Measurements from ENCODE around the gene TERB1.

TERB1 gene

DNA sequence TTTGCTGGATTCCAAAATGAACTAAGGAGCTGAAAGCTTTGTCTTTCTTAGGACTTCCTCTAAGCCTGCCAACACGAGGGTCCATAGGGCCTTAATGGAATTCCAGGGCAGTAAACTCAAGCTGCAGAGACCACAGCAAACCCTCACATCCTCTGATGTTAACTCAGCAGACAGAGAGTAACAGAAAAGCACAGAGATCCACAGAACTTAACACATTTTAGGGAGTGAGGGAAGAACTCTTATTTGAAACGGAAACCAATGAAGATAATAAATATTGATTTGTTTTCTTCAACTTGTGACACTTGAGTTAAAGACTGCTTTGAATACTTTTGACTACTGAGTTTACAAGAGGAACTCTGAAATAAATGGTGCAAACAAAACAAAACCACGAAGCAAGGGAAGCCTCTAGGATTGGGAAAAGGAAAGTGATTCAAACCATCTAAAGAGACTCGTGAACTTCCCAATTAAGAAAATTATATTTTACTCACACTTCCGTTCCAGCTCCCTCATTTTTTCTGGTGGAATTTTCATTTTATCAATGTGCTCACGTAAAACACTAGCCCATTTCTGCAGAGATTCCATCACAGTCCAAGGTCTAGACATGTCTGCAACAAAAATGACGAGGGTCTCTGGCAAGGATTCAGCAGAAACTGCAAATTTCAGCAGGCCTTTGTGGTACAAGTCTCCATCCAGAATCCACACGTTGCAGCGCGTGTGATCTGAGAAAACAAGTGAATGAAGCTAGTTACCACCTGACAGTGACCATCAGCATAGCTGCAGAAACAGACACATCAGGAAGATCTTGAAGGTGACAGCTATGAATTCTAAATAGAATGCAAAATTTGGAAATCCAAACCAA is 59.2 kb downstream of the TERB1 start:
- no peak for DNase-seq

DNA sequence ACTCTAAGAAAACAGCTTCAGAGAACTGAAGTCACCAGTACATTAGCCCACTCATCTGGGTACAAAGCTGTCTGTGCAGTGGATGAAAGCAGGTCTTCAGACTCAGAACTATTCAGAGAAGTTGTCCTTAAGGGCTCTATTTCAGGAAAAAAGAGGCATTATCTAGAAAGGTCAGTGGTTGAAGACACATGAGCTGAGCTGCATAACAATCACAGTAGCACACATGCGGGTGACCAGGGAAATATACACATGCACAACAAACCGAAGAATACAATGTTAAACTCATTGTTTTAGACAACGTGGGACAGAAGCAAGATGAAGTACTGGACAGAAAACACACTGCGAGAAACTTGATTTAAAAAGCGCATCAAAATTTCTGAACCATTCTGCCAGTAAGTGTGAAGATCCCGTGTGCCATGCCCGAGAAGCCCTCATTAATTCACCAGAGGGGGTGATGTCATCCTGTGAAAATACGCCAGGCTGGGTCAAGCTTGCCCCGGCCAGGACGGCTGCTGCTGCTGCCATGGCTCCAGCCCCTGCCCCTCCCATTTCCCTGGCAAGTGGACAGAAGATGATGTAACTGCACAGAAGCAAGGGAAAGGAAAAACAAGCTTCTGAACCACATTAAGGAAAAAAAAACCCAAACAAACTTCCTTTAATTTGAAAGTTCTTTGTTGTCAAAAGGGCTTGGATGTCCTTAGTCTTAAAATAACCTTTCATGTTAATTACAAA is 60.0 kb downstream of the TERB1 start:
- peak; percentile 13 for DNase-seq

DNA sequence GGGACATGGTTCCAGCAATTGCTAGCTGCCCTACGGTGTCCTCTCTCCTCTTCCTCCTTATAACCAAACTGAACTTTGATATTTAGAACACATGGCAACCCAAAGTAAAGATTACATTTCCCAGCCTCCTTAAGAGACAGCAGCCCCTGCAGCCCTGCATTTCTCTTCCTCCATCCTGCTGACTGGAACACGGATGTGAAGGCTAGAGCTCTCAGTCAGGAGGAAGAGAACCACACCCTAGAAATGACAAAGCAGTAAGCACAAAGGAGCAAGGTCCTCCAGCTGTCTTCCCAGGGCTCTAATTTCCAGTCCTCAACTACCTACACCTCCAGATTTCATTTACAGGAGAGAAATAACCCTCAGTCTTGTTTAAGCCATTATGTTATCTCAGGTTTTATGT is 60.9 kb downstream of the TERB1 start:
- DNase-seq, result peak; percentile 51

DNA sequence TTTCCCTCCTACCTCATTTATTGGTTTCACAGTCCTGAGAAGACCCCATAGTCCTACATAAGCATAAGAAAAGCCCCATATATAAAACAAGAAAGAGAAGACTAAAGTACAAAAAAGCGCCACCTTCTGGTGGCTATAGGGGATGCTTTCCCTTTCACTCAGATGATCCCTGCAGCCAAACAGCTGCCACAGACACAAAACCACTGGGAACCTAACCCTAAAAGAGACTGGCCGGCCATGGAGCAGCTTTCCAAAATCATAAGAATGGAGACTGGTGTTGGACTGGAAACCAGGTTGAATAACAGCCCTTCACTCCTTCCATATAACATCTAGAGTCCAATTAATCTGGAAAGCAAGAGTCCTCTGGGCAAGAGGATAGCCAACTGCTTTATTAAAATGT is 61.4 kb downstream of the TERB1 start:
- peak; percentile 74 for DNase-seq

DNA sequence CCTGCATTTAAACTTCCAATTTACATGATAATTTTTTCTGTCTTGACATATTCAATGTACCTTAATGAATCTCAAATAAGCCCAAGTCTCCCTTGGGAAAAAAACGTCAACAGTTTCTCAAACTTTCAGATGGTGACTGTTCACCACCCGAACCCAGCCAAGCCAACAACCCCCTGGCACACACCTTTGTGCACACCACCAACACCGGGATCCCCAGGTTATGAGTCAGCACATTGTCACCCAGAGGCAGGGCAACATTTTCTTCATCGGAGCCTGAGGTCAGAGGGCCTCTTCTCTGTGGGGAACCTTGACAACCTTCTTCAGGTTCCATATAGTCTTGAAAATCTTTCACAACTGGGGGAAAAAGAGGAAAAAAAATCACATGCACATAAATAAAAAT is 65.5 kb downstream of the TERB1 start:
- no peak for DNase-seq

DNA sequence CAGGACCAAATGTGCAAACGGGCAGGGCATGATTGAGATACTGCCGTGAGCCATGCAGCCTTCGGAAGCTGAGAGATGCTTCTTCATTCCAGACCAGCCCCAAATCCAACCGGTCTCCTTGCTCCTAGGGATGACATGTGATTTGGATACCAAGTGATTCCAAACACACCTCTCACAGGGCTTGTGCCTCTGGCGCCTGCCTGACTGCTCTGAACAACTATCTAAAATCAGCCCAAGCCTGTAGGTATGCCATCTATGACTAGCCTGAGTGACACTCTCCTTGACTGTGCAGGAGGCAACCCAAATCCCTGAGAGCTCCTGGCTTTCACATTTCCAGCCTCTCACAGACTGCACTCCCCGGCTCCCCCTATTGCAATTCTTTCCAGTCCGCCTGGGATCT is 70.3 kb downstream of the TERB1 start:
- no peak for DNase-seq

DNA sequence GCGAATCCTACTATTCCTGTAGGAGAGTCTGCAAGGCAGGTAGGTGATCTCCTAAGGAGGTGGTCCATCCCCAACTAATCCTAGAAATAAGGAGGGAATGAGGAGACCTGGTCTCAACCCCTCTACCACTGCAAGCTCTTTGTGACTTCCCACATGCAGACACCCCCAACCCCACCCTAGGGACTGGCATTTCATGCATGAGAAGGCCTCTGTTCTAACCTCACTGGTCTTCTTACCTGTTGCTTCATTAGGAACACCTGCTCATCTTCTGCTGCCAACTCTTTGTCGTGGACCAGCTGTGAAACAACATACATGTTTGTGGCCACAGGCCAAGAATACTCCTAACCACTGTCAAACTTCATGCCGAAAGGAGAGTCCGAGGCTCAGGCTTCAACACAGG is 72.6 kb downstream of the TERB1 start:
- DNase-seq, result no peak

DNA sequence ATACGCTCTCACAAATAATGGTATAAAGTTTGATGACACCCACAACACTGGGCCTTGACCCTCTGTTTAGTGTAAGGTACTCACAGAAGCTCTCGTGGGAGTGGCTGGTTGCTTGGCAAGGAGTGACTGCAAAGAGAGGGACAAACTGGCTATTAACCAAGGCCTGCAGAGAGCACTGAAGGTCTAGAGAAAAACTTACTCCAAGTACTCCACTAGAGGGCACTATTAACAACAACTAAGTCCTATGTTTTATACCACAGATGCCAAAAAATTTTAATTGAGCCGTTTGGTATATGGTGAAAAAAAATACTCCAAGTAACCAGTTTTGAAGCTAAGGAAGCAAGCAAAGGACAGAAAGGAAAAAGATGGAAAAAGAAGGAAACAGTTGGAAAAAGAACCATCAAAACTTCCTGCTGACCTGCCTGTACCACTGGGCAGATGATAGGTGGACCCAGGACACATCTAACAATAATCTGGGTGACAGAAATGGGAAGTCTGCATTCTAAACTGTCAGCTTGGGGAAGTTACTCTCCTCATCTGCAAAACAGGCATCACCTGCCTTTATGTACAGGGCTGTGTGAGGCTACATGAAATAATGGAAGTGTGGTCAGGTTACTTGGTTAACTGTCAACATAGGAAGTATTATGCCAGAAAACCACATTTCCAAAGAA is 73.1 kb downstream of the TERB1 start:
- DNase-seq, result peak; percentile 91

DNA sequence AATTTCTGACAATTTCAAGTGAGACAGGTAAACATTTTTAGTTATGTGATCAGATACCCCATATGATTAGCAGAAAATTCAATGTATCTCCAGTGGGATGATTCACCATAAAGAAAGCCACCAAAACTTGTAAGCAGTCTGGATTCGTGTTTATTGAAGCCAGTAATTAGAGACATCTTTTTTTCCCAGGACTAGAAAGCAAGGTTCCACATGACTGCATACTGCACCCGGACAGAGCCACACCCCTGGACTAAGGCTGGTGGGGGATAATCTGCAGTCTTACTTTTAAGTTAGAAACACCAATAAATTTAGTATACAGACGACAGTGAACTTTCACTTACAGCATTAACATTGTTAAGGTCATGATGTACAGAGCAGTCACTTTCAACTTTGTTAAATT is 80.6 kb downstream of the TERB1 start:
- DNase-seq, result no peak

DNA sequence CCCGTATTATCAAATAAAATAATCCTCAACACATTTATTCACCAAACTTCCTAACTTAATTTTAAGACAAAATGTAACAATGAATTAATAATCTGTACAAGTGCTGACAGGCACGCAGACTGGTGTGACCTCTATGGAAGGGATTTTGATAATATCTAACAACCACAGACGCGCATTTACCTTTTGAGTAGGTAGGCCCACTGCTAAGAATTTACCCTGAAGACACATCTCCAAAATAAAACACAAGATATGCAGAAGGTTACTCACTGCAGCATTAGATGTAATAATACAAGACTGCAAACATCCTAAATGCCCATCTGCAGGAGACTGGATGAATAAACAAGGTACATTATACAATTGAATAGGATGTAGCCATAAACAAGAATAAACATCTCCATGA is 82.1 kb downstream of the TERB1 start:
- DNase-seq, result no peak

DNA sequence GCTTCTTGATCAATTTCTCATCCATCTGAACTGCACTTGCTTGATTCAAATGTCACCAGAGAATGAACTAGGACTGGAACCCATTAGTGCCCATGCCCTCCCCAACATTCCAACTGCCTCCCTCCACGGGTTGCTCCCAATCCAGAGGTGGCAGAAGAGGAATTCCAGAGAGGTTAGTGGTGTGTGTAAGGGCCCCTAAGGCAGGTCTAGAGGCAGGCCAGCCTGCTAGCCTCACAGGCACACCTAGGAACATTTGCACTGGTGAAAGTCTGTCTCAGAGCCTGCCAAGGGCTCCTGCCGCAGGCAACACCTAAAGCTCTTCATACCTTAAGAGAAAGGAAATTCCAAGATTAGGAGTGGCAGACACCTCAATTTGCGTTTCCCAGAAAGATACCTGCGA is 83.6 kb downstream of the TERB1 start:
- no peak for DNase-seq

DNA sequence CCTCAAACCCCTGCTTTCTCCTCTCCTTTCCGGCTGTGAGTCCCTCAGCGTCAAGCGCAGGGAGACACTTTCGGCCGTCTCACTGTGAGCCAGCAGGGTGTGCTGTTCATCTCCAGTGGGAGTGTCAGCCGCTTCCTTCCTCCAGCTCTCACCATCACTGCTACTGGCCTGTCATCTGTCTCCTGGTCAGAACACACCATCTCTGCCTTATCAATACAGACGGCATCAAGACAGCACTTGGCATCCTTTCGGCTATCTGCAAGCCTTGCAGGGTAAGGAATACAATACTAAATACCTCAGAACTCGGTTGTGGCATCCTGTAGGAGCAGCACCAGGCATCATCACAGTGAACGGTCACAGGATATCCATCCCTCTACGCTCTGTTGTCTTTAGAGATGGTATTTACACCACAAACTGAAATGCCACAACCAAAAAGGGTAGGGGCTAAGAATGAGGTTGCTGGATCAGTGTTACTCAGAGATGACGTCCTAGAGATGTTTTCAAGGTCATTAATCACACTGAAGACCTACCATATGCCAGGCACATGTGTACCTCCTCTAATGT is 84.2 kb downstream of the TERB1 start:
- DNase-seq, result peak; percentile 72

DNA sequence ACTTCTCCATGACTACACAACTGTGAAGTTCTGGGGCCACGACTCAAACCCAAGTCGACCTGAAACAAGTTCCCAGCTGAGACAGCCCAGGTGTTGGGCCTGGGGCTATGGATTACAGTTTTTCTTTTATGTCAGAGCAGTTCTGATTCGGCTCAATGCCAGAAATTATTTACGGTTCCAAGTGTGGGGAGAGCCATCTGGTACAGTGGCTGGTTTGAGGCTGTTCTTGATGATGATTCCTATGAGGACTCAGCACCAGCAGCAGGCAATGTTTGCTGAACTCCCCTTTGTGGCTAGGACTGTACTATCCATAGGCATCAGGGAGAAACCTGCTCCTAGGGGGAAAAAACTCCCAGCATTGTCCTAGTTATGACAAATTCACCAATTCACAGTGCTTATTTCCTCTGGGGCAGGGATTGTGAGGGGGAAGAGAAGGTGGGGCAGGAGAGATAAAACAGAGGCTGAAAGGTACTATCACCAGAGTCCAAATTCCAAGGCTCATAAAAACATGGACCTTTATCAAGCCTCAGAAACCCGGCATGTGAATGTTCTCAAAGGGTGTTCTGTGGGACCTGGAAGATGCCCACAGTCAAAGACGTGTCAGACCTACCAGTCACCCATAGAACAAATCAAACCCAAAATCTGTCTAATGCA is 86.6 kb downstream of the TERB1 start:
- no peak for DNase-seq

DNA sequence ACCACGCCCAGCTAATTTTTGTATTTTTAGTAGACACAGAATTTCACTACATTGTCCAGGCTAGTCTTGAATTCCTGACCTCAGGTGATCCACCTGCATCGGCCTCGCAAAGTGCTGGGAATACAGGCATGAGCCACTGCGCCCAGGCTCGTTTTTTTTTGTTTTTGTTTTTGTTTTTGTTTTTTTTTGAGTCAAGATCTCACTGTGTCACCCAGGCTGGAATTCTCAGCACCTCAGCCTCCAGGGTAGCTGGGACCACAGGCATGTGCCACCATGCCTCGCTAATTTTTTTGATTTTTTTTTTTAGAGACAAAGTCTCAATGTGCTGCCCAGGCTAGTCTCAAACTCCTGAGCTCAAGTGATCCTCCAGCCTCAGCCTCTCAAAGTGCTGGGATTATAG is 87.3 kb downstream of the TERB1 start:
- DNase-seq, result no peak

DNA sequence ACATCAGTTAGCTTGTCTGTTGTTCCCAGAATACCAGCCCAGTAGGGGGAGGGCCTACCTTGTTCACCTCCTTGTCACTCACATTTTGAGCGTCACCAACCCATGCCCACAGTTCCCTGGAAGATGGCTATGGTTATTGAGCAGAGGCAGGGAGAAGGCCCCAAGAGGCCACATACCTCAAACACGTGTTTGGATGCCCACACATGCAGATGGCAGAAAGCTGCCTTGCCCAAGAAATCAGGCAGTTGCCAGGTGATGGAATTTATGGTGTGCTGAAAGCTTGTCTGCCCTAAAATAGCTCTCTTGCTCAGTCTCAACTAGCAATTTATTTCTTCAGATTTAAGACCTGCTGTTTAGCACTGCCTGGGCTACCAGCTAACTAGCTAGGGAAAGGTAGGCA is 88.3 kb downstream of the TERB1 start:
- DNase-seq, result no peak

DNA sequence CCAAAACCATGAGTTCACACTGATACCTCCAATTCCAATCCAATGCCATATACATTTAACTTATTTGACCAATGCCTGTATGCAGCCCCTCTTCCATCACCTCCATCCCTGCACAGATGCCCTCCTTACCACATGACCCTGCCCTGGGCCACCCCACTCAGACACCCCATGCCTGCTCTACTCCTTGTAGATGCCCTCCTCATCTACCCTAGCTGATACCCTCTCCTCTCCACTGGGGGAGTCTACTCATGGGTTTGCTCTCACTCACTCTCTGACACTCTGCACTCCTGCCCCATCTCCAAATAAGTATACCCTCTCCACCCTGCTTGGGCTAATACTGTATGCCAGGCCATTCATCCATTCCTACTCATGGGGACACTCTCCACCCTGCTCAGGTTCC is 88.9 kb downstream of the TERB1 start:
- no peak for DNase-seq

DNA sequence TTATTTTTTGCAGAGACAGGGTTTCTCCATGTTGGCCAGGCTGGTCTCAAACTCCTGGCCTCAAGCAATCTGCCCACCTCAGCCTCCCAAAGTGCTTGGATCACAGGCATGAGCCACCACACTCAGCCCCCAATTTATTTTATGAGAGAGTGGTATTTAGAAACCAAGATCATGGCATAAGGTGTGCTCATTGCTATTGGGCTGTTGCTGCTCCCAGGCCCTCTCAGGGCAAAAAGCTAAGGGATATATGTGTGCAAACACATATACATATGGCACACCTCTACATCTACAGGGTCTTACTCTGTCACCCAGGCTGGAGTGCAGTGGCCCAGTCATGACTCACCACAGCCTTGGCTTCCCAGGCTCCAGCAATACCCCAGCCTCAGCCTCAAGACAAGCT is 89.8 kb downstream of the TERB1 start:
- no peak for DNase-seq

DNA sequence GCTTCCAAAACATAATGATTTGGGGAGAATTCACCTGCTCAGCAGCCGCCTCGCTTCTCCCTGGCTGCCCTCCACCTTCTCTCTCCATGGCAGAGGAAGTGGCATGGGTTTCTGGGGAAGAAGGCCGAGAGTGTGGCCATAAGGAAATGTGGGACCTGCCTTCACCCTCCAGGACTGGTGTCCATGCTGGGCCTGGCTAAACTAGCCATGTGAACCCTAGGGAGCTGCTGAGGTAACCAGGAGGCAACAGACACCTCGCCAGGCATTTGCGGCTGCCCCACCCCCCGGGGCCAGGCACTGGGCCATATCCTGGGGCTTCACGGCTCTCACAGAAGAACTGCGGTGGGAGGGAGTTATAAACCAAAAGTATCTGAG is 94.9 kb downstream of the TERB1 start:
- no peak for DNase-seq

DNA sequence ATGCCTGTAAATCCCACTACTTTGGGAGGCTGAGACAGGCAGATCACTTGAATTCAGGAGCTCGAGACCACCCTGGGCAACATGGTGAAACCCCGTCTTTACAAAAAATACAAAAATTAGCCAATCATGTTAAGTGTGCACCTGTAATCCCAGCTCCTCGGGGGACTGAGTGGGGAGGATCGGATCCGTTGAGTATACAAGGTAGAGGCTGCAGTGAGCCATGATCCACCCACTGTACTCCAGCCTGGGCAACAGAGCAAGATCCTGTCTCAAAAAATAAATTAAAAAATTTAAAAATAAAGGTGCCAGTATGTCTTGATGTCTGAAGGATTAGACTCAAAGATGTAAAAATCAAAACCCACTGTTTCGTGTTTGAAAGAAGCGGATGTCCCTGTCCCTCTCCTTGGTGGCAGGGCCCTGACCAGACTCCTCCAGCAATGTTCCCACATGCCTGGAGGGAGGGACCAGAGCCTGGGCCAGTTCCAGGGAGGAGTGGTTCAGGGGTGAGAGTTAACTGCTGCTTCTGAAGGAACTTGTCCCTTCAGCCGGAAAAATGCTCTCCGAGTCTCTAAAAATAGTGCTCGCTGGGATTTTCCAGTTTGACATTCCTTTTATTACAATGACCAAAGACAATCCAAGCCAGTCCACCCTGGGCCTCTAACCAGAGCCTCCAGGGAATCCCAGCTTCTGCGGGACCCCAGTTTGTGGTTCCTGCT is 95.4 kb downstream of the TERB1 start:
- DNase-seq, result no peak
